Measurements from ENCODE around the gene CUTA.

CUTA gene, protein sequence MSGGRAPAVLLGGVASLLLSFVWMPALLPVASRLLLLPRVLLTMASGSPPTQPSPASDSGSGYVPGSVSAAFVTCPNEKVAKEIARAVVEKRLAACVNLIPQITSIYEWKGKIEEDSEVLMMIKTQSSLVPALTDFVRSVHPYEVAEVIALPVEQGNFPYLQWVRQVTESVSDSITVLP

GRCh38 chr6:33417903-33418689 lies at the start of gene CUTA:
Gene CUTA (minus strand): TSS chr6:33418107. CDS start chr6:33418000, 107 bp downstream.
- Mint-ChIP-seq H3K4me1 (peaks cover 49 to 63% of the 10 kb centered on the region in 2 donors), H3K27me3 (no peaks in the 10 kb centered on the region), H3K27ac (peak within 1 kb of the TSS; percentile 99), H3K36me3 (peaks cover 24 to 43% of the 10 kb centered on the region in 2 donors), H3K9me3 (peaks cover 0 to 4% of the 10 kb centered on the region in 2 donors), H3K4me3 (peak within 1 kb of the TSS; percentile 97 to 98)
- ATAC-seq (replicated peaks) (peak; percentile 90 to 92), DNase-seq (peak; percentile 99)

- Mint-ChIP-seq H3K27me3 (peaks cover 0 to 9% of the 10 kb centered on the region in 2 donors), H3K4me3 (no peak overlapping the region), H3K27ac (no peak overlapping the region), H3K4me1 (peaks cover 0 to 2% of the 10 kb centered on the region in 2 donors), H3K9me3 (no peaks in the 10 kb centered on the region), H3K36me3 (no peaks in the 10 kb centered on the region)
- DNase-seq, result no peak
- no peak for ATAC-seq (replicated peaks)
Measured at GRCh38 chr6:33467091-33467490, 49.2 kb upstream of the CUTA start.

DNA sequence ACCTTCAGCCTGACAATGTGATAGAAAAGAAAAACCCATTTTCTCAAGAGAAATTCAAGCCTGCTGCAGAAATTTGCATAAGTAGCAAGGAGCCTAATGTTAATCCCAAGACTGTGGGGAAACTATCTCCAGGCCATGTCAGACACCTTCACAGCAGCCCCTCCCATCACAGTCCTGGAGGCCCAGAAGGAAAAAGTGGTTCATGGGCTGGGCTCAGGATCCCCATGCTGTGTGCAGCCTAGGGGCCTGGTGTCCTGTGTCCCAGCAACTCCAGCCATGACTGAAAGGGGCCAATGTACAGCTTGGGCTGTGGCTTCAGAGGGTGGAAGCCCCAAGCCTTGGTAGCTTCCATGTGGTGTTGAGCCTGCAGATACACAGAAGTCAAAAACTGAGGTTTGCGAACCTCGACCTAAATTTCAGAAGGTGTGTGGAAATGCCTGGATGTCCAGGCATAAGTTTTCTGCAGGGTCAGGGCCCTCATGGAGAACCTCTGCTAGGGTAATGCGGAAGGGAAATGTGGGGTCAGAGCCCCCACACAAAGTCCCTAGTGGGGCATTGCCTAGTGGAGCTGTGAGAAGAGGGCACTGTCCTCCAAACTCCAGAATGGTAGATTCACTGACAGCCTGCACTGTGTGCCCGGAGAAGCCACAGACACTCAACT lies 48.3 kb upstream of the CUTA start:
- ATAC-seq (replicated peaks), result no peak
- Mint-ChIP-seq H3K27ac (no peak overlapping the region), H3K4me3 (no peak overlapping the region), H3K9me3 (no peaks in the 10 kb centered on the region), H3K36me3 (no peaks in the 10 kb centered on the region), H3K4me1 (peaks cover 0 to 2% of the 10 kb centered on the region in 2 donors), H3K27me3 (peaks cover 0 to 5% of the 10 kb centered on the region in 2 donors)
- no peak for DNase-seq

- Mint-ChIP-seq H3K27ac (no peak overlapping the region), H3K9me3 (no peaks in the 10 kb centered on the region), H3K27me3 (peaks cover 0 to 5% of the 10 kb centered on the region in 2 donors), H3K4me1 (peaks cover 12 to 23% of the 10 kb centered on the region in 2 donors), H3K4me3 (no peak overlapping the region), H3K36me3 (peaks cover 16 to 24% of the 10 kb centered on the region in 2 donors)
- DNase-seq (no peak), ATAC-seq (replicated peaks) (no peak)
Measured at GRCh38 chr6:33459226-33459625, 41.3 kb upstream of the CUTA start.

GRCh38 chr6:33458676-33459075 lies 40.8 kb upstream of the CUTA start:
- H3K27ac Mint-ChIP-seq, result no peak overlapping the region
- H3K27me3 Mint-ChIP-seq, result peaks cover 0 to 3% of the 10 kb centered on the region in 2 donors
- no peaks in the 10 kb centered on the region for H3K9me3 Mint-ChIP-seq
- DNase-seq, result no peak
- H3K36me3 Mint-ChIP-seq, result peaks cover 16 to 24% of the 10 kb centered on the region in 2 donors
- no peak for ATAC-seq (replicated peaks)
- H3K4me3 Mint-ChIP-seq, result no peak overlapping the region
- peaks cover 13 to 28% of the 10 kb centered on the region in 2 donors for H3K4me1 Mint-ChIP-seq

- ATAC-seq (replicated peaks) (no peak), DNase-seq (no peak)
- H3K4me1 Mint-ChIP-seq, result peaks cover 23 to 46% of the 10 kb centered on the region in 2 donors
- H3K27me3 Mint-ChIP-seq, result no peaks in the 10 kb centered on the region
- H3K9me3 Mint-ChIP-seq, result no peaks in the 10 kb centered on the region
- H3K27ac Mint-ChIP-seq, result no peak overlapping the region
- no peak overlapping the region for H3K4me3 Mint-ChIP-seq
- peaks cover 18 to 28% of the 10 kb centered on the region in 2 donors for H3K36me3 Mint-ChIP-seq
Measured at GRCh38 chr6:33456156-33456555, 38.2 kb upstream of the CUTA start.

GRCh38 chr6:33455051-33455450 lies 37.1 kb upstream of the CUTA start:
- Mint-ChIP-seq H3K36me3 (peaks cover 18 to 28% of the 10 kb centered on the region in 2 donors), H3K27me3 (no peaks in the 10 kb centered on the region), H3K4me3 (peak overlapping the region; percentile 95 to 98), H3K9me3 (no peaks in the 10 kb centered on the region), H3K4me1 (peaks cover 23 to 52% of the 10 kb centered on the region in 2 donors), H3K27ac (peak overlapping the region; percentile 91)
- no peak for DNase-seq
- ATAC-seq (replicated peaks), result no peak

DNA sequence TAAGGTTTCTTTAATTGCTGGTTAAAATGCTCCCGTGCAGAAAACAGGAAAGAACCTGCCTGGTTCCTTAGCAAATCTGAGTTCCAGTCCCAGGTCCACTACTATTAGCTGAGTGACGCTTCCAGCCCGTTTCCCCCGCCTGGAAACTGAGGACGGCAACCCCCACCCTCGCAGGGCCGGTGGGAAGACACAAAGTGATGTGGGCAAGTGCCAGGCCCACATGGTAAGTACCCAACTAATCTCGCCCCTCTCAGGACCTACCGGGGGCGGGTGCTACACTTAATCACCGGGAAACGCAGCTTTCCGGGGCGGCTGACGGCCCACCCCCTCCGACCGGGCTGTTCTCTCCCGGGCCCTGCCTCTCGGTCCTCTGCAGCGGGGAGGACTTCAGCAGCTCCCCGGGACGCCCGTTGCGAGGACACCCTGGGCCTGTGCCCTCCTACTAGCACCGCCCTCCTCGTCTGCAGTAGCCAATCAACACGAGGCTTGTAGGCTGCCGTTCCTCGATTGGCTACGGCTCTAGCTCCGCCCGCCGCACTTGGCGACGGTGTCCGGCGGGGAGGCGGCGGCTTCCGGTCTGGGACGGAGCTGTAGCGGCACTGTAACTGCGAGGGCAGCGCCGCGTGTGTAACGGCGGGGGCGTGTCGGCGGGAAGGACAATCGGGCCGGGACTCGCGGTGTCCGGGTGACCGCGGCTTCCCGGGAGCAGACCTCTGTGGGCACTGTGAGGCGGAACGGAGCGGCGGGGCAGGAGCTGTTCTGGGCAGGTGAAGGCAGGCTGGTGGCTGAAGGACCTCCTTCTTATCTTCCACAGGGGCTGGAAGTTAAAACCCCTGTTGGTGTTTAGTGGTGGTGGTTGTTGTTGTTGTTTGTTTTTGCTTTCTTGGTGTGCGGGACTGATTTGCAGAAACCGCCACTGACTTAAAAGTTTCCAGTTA lies 36.4 kb upstream of the CUTA start, which contains the start of gene ZBTB9:
Gene ZBTB9, plus strand, starts transcription at position 568 of the 938 bp plus-strand sequence. CDS start 525 bp downstream, outside the sequence.
- Mint-ChIP-seq H3K27me3 (no peaks in the 10 kb centered on the region), H3K4me3 (peak within 1 kb of the TSS; percentile 95 to 98), H3K9me3 (no peaks in the 10 kb centered on the region), H3K36me3 (peaks cover 18 to 31% of the 10 kb centered on the region in 2 donors), H3K27ac (peak within 1 kb of the TSS; percentile 91), H3K4me1 (peaks cover 23 to 52% of the 10 kb centered on the region in 2 donors)
- ATAC-seq (replicated peaks), result peak; percentile 100
- DNase-seq, result peak; percentile 93

GRCh38 chr6:33453393-33454008 lies 35.6 kb upstream of the CUTA start:
- Mint-ChIP-seq H3K9me3 (no peaks in the 10 kb centered on the region), H3K4me1 (peaks cover 30 to 52% of the 10 kb centered on the region in 2 donors), H3K27ac (peak overlapping the region; percentile 91), H3K27me3 (no peaks in the 10 kb centered on the region), H3K36me3 (peaks cover 19 to 39% of the 10 kb centered on the region in 2 donors), H3K4me3 (peak overlapping the region; percentile 95 to 98)
- no peak for ATAC-seq (replicated peaks)
- DNase-seq, result no peak

- Mint-ChIP-seq H3K36me3 (peaks cover 30 to 48% of the 10 kb centered on the region in 2 donors), H3K9me3 (no peaks in the 10 kb centered on the region), H3K27ac (no peak overlapping the region), H3K27me3 (no peaks in the 10 kb centered on the region), H3K4me3 (peak overlapping the region in 1 of 2 donors; percentile 29), H3K4me1 (peaks cover 32 to 60% of the 10 kb centered on the region in 2 donors)
- DNase-seq, result no peak
- ATAC-seq (replicated peaks), result no peak
Measured at GRCh38 chr6:33452496-33452895, 34.6 kb upstream of the CUTA start.

DNA sequence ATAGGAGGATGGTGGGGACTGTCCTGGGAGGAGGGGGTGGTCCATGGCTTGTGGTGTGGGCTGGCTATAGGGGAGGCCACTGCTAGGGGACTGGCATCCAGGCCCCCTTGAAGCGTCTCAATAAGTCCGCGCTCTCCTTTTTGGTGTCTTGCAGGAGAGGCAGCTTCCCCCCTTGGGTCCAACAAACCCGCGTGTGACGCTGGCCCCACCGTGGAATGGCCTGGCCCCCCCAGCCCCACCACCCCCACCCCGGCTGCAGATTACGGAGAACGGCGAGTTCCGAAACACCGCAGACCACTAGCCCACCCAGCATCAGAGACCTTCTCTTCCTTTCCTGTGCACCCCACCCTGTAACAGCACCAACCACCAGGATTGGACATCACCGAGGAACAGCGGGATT lies 33.7 kb upstream of the CUTA start:
- DNase-seq (no peak), ATAC-seq (replicated peaks) (no peak)
- H3K27me3 Mint-ChIP-seq, result no peaks in the 10 kb centered on the region
- peaks cover 31 to 46% of the 10 kb centered on the region in 2 donors for H3K36me3 Mint-ChIP-seq
- H3K27ac Mint-ChIP-seq, result no peak overlapping the region
- H3K4me3 Mint-ChIP-seq, result no peak overlapping the region
- H3K9me3 Mint-ChIP-seq, result no peaks in the 10 kb centered on the region
- peaks cover 32 to 63% of the 10 kb centered on the region in 2 donors for H3K4me1 Mint-ChIP-seq

- Mint-ChIP-seq H3K36me3 (peaks cover 29 to 42% of the 10 kb centered on the region in 2 donors), H3K4me3 (no peak overlapping the region), H3K27ac (no peak overlapping the region)
Measured at GRCh38 chr6:33450434-33450833, 32.5 kb upstream of the CUTA start.

GRCh38 chr6:33446356-33446755 lies 28.4 kb upstream of the CUTA start:
- Mint-ChIP-seq H3K36me3 (peaks cover 37 to 56% of the 10 kb centered on the region in 2 donors), H3K27ac (no peak overlapping the region), H3K4me1 (peaks cover 12 to 17% of the 10 kb centered on the region in 2 donors), H3K9me3 (no peaks in the 10 kb centered on the region), H3K4me3 (no peak overlapping the region), H3K27me3 (no peaks in the 10 kb centered on the region)
- ATAC-seq (replicated peaks), result no peak
- DNase-seq, result no peak

More at GRCh38 chr6:33450434-33450833, 32.5 kb upstream of the CUTA start:
- Mint-ChIP-seq H3K9me3 (no peaks in the 10 kb centered on the region), H3K27me3 (no peaks in the 10 kb centered on the region), H3K4me1 (peaks cover 30 to 51% of the 10 kb centered on the region in 2 donors)
- ATAC-seq (replicated peaks) (no peak), DNase-seq (no peak)
